Nephron progenitor cell (in vitro differentiated cells): ENCODE results near the gene TNFRSF18.

Source experiments
- DNase-seq: peaks from one replicate; pipeline ENCODE4 v3.0.0; 2021
- H3K27ac Mint-ChIP-seq: 2 replicates; pipeline ENCODE4 v1.8.0; 2021; ENCODE audit warnings: mild to moderate bottlenecking, moderate library complexity, mixed read lengths
- H3K27me3 Mint-ChIP-seq: 2 replicates; pipeline ENCODE4 v1.8.0; 2021; ENCODE audit warnings: mild to moderate bottlenecking, low read depth, mixed read lengths; ENCODE audit not compliant: poor library complexity
- H3K36me3 Mint-ChIP-seq: 2 replicates; pipeline ENCODE4 v1.8.0; 2021; ENCODE audit warnings: low read depth, mixed read lengths
- H3K4me1 Mint-ChIP-seq: 2 replicates; pipeline ENCODE4 v1.8.0; 2021; ENCODE audit warnings: mixed read lengths
- H3K4me3 Mint-ChIP-seq: 2 replicates; pipeline ENCODE4 v1.8.0; 2021; ENCODE audit warnings: mild to moderate bottlenecking, moderate library complexity, mixed read lengths
- H3K9me3 Mint-ChIP-seq: 2 replicates; pipeline ENCODE4 v1.8.0; 2021; ENCODE audit warnings: mild to moderate bottlenecking, moderate library complexity, mixed read lengths
- TF ChIP-seq, protein P1 (sequence below): fragments of 200-600 bp; sonication (generic); IDR thresholded peaks from 2 replicates; pipeline ENCODE4 v1.5.0; 2021; ENCODE audit warnings: antibody characterized with exemption

The TNFRSF18 gene

DNA sequence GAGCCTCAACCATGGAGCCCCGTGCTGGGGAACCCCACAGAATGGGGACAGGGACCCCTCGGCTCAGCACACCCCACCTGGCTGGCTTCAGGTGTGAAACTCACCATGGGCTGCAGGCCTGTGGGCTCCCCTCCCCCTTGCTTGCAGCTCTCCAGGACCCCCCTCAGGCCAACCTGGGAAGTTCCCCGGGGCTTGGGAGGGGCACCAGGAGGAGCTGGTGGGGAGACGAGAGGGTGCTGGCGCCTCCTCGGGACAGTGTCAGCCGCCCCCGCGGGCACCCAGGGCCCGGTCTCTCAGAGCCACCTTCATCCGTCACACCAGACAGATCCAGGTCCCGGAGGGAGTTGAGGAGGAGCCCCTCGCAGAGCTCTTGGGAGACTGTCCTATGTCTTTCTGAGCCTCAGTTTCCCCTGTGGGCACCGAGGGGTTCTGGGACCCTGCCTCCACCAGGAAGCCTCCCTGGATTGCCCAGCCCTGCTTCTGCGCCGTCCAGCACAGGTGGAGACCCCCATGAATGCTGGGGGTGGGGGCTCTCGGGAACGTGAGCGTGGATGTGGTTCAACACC is 657 bp upstream of the TNFRSF18 start:
- H3K9me3 Mint-ChIP-seq: no peaks in the 10 kb centered on the region
- no peaks in the 10 kb centered on the region for H3K36me3 Mint-ChIP-seq
- peaks cover 13% of the 10 kb centered on the region for H3K4me1 Mint-ChIP-seq
- TF ChIP-seq, protein P1, sequence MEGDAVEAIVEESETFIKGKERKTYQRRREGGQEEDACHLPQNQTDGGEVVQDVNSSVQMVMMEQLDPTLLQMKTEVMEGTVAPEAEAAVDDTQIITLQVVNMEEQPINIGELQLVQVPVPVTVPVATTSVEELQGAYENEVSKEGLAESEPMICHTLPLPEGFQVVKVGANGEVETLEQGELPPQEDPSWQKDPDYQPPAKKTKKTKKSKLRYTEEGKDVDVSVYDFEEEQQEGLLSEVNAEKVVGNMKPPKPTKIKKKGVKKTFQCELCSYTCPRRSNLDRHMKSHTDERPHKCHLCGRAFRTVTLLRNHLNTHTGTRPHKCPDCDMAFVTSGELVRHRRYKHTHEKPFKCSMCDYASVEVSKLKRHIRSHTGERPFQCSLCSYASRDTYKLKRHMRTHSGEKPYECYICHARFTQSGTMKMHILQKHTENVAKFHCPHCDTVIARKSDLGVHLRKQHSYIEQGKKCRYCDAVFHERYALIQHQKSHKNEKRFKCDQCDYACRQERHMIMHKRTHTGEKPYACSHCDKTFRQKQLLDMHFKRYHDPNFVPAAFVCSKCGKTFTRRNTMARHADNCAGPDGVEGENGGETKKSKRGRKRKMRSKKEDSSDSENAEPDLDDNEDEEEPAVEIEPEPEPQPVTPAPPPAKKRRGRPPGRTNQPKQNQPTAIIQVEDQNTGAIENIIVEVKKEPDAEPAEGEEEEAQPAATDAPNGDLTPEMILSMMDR: no peak
- H3K27me3 Mint-ChIP-seq: peaks cover 32% of the 10 kb centered on the region
- DNase-seq: peak; percentile 6
- H3K27ac Mint-ChIP-seq: no peak overlapping the region
- no peak overlapping the region for H3K4me3 Mint-ChIP-seq

GRCh38 chr1:1205769-1206375 is 520 bp downstream of the TNFRSF18 start:
- H3K9me3 Mint-ChIP-seq: no peaks in the 10 kb centered on the region
- TF ChIP-seq, protein P1: no peak
- DNase-seq: no peak
- no peak overlapping the region for H3K4me3 Mint-ChIP-seq
- no peak overlapping the region for H3K27ac Mint-ChIP-seq
- peaks cover 13% of the 10 kb centered on the region for H3K4me1 Mint-ChIP-seq
- H3K27me3 Mint-ChIP-seq: peaks cover 32% of the 10 kb centered on the region
- H3K36me3 Mint-ChIP-seq: no peaks in the 10 kb centered on the region

GRCh38 chr1:1204998-1205768 is 1.2 kb downstream of the TNFRSF18 start:
- H3K4me1 Mint-ChIP-seq: peaks cover 13% of the 10 kb centered on the region
- TF ChIP-seq, protein P1: no peak
- peaks cover 36% of the 10 kb centered on the region for H3K27me3 Mint-ChIP-seq
- H3K4me3 Mint-ChIP-seq: no peak overlapping the region
- DNase-seq: peak; percentile 7
- no peak overlapping the region for H3K27ac Mint-ChIP-seq
- no peaks in the 10 kb centered on the region for H3K36me3 Mint-ChIP-seq
- H3K9me3 Mint-ChIP-seq: no peaks in the 10 kb centered on the region

DNA sequence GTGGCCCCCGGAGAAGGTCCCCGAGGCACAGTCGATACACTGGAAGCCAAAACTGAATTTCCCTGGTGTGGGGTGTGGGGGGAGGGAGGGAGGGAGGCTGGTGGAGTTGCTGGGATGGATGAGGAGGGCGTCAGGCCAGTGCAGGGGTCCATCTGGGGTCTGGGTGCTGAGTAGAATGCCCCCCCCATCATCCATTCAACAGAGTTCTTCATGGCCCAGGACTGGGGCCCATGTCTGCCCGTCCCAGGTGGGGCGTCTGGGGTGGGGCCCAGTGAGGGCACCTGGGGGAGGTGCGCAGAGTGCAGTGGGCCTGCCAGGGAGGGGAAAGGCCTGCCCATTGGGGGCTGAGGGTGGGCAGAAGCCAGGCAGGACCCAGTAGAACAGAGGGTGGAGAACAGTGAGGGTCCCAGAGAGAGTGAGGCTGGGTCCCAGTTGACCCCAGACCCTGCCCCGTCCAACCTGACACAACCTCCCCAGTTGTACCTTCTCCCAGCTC is 1.9 kb downstream of the TNFRSF18 start:
- H3K4me1 Mint-ChIP-seq: peaks cover 13% of the 10 kb centered on the region
- DNase-seq: no peak
- no peaks in the 10 kb centered on the region for H3K9me3 Mint-ChIP-seq
- H3K27me3 Mint-ChIP-seq: peaks cover 40% of the 10 kb centered on the region
- H3K27ac Mint-ChIP-seq: no peak overlapping the region
- no peaks in the 10 kb centered on the region for H3K36me3 Mint-ChIP-seq
- H3K4me3 Mint-ChIP-seq: no peak overlapping the region
- TF ChIP-seq, protein P1: no peak

GRCh38 chr1:1203561-1204424 is 2.6 kb downstream of the TNFRSF18 start:
- H3K27me3 Mint-ChIP-seq: peaks cover 40% of the 10 kb centered on the region
- DNase-seq: peak; percentile 18
- no peak overlapping the region for H3K4me3 Mint-ChIP-seq
- TF ChIP-seq, protein P1: no peak
- H3K9me3 Mint-ChIP-seq: no peaks in the 10 kb centered on the region
- no peak overlapping the region for H3K27ac Mint-ChIP-seq
- H3K36me3 Mint-ChIP-seq: no peaks in the 10 kb centered on the region
- H3K4me1 Mint-ChIP-seq: peaks cover 11% of the 10 kb centered on the region
